Iris pigment epithelial cell (primary cell): Measurements from ENCODE around the gene GPRC5A.

Experiments
- DNase-seq: peaks from one replicate; pipeline ENCODE4 v3.0.0-alpha.2; 2011; ENCODE audit warnings: low read depth

The GPRC5A gene

GRCh38 chr12:12885096-12885792, 6.1 kb upstream of the GPRC5A start:
- no peak for DNase-seq

GRCh38 chr12:12887471-12887870, 3.9 kb upstream of the GPRC5A start:
- DNase-seq, result no peak

GRCh38 chr12:12889701-12890100, 1.7 kb upstream of the GPRC5A start:
- DNase-seq, result no peak

- DNase-seq, result peak; percentile 81
These were observed 751 bp upstream of the GPRC5A start for GRCh38 chr12:12890543-12891079.

GRCh38 chr12:12891881-12892355, 556 bp downstream of the GPRC5A start:
- DNase-seq, result no peak

- DNase-seq, result no peak
These were observed 1.3 kb downstream of the GPRC5A start for GRCh38 chr12:12892681-12893141.

GRCh38 chr12:12893438-12893837, 2.1 kb downstream of the GPRC5A start:
- no peak for DNase-seq

- DNase-seq, result peak; percentile 83
These were observed 4.9 kb downstream of the GPRC5A start for GRCh38 chr12:12896260-12896659.

GRCh38 chr12:12897302-12897701, 5.9 kb downstream of the GPRC5A start:
- no peak for DNase-seq

- no peak for DNase-seq
These were observed 6.9 kb downstream of the GPRC5A start for GRCh38 chr12:12898136-12898717.

GRCh38 chr12:12898911-12899511, 7.6 kb downstream of the GPRC5A start:
- DNase-seq, result no peak

- peak; percentile 98 for DNase-seq
These were observed 8.4 kb downstream of the GPRC5A start for GRCh38 chr12:12899530-12900380.

- DNase-seq, result no peak
These were observed 9.4 kb downstream of the GPRC5A start for GRCh38 chr12:12900786-12901157.

- DNase-seq, result peak; percentile 99
These were observed 9.9 kb downstream of the GPRC5A start for GRCh38 chr12:12901158-12901791.

- peak; percentile 86 for DNase-seq
These were observed 10.7 kb downstream of the GPRC5A start for GRCh38 chr12:12902036-12902435.

GRCh38 chr12:12903642-12904609, 12.6 kb downstream of the GPRC5A start:
- no peak for DNase-seq

- no peak for DNase-seq
These were observed 16.2 kb downstream of the GPRC5A start for GRCh38 chr12:12907552-12907951.

GRCh38 chr12:12908252-12908651, 16.9 kb downstream of the GPRC5A start:
- no peak for DNase-seq

- DNase-seq, result no peak
These were observed 17.3 kb downstream of the GPRC5A start for GRCh38 chr12:12908711-12909110.

GRCh38 chr12:12909228-12909994, 18.0 kb downstream of the GPRC5A start:
- DNase-seq, result no peak
